ENCODE measurements around the gene RABGAP1L.

Gene RABGAP1L

DNA sequence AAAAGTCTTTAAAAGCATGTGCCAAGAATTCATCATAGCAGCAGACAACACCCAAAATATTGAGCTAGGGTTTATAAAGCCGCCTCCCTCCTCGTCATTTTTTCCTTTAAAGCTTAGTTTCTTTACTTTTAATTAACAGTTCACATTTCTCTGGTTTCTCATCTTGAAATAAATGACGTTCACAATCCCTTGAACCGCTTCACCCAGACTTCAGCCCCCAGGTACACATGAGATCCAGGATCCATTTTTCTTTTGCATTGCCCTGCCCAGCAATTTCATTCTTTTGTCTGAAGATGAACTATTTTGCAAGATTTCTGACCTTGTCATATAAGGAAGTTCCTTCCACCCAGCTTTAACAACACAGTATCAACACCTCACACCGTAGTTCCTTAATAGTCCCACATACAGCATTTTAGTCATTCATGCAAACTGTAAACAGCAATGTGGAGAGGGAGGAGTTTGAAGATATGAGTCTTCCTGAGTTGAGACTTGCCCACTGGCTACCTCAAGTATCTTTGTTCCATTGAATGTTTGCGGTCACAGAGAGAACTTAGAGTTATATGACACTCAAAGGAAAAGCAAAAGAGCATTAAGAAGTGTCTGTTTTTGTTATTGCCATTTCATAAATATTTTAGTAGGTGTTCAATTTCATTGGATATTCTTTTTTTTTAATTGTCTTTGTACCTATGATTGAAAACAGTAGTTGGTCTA, 805.1 kb downstream of the RABGAP1L start:
- TF ChIP-seq, protein P1, sequence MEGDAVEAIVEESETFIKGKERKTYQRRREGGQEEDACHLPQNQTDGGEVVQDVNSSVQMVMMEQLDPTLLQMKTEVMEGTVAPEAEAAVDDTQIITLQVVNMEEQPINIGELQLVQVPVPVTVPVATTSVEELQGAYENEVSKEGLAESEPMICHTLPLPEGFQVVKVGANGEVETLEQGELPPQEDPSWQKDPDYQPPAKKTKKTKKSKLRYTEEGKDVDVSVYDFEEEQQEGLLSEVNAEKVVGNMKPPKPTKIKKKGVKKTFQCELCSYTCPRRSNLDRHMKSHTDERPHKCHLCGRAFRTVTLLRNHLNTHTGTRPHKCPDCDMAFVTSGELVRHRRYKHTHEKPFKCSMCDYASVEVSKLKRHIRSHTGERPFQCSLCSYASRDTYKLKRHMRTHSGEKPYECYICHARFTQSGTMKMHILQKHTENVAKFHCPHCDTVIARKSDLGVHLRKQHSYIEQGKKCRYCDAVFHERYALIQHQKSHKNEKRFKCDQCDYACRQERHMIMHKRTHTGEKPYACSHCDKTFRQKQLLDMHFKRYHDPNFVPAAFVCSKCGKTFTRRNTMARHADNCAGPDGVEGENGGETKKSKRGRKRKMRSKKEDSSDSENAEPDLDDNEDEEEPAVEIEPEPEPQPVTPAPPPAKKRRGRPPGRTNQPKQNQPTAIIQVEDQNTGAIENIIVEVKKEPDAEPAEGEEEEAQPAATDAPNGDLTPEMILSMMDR (IDR thresholded peaks at IDR 0.05; ENCODE audit: low read depth, low read length) = no peak
- H3K4me3 ChIP-seq (ENCODE audit: low read depth, low read length) = no peak overlapping the region

DNA sequence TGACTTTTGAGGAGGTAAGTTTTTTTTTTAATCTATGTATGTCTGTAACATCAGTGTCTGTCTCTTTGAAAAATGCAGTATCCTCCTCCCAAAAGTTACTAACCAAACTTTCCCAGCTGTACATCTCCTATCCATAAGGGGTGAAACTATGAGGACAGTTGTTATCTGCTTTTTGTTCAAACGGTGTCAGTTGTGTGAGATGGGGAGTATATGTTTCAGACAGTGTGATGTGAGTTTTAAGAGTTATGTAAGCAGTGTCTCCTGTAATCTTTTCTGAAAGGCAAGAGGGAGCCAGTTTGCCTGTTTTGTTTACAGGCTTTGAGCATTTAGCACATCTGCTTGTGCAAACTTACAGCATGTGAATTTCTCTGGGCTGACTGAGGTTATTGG, 805.6 kb downstream of the RABGAP1L start:
- TF ChIP-seq, protein P1 (IDR thresholded peaks at IDR 0.05; ENCODE audit: low read depth, low read length) = no peak

DNA sequence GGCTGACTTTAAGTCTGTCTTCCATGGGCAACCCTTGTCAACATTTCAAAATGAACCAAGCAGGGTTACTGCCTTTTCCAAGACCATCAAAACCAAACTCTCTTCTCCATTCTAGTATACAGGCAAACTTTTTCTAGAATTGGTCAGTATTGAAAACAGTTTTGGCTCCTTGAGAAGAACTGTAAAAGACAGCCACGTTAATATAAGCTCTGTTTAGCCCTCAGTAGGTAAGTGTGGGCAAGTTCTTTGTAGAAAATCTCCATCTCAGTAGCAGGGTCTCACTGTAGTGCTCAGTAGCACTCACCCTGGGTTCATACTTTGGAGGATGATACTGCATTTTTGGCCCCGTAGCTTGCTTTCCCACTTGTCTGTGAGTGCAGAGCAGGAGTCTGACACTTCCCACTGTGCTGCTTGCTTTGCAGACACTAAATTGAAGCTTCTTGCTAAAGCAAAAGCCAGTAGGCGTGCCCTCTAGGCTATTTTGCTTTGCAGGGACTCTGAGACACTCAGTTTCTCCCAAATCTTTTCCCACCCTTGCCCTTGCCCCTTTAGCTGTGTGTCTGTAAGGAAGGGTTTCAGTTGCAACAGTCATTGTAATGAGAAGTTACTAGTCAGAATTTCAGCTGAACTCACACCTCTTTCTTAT, 806.2 kb downstream of the RABGAP1L start:
- TF ChIP-seq, protein P1 (IDR thresholded peaks at IDR 0.05; ENCODE audit: low read depth, low read length) = no peak

More for the DNA sequence above, 805.6 kb downstream of the RABGAP1L start:
- H3K4me3 ChIP-seq (ENCODE audit: low read depth, low read length) = no peak overlapping the region

DNA sequence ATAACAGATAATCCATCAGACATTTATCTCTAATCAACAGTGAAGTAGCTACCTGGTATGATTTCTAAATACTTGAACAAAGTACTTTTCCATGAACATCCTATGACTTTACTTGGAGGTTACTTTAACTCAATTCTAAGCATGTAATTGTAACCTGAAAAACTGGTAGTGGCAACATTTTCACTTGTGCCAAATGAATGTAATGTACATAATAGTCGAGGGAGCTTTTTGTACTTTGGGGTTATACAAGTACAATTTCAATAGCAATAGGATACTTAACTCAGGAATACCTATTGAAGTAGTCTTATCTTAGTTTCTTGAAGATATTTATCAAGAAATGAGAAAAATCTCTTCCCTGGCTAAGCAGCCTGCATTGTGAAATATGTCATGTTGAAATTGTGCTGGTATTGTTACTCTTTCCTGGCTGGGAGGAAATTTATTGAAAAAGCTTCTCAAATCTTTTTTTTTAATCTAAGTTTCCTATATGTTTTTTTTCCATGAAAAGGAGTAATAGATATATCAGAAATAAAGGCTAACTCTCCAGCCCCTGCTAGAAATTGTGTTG, 806.8 kb downstream of the RABGAP1L start:
- TF ChIP-seq, protein P1 (IDR thresholded peaks at IDR 0.05; ENCODE audit: low read depth, low read length) = no peak
- H3K4me3 ChIP-seq (ENCODE audit: low read depth, low read length) = no peak overlapping the region

More for the DNA sequence above, 806.2 kb downstream of the RABGAP1L start:
- H3K4me3 ChIP-seq (ENCODE audit: low read depth, low read length) = no peak overlapping the region

DNA sequence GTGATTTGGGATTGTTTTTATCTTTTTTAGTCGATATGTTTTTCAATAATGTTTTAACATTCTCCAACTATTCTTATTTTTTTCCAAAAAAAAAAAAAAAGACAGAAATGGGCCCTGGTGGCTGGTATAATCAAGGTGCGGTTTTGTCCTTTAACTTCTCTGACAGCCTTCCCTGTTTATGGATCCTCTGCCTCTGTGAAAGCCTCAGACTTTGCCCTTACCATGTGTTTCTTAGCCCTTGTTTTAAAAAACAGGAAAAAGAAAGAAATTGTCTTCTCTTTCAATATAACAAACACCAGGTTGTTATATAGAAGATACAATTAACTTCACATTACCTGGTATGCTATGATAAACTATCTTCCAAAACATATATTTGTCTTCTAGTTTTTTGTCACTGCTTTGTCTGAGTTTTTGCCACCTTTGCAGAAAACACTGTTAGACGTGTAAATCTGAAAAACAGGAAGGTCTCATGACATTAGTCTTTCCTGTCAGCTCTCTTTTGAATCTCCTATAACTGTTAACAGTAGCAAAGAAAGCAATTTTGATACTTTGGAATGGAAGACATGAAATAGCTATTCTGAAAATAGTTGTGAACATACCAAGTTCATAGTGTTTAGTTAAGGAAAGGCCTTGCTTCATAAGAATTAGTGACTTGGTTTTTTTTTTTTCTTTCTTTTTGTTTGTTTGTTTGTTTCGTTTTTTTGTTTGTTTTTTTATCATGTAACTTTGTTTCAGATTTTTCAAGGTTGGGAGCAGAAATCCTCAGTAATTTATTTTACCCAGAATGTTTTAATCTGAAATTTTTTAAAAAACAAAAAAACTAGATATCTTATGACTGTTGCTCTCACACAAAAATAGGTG, 808.8 kb downstream of the RABGAP1L start:
- no peak overlapping the region for H3K4me3 ChIP-seq (ENCODE audit: low read depth, low read length)
- TF ChIP-seq, protein P1 (IDR thresholded peaks at IDR 0.05; ENCODE audit: low read depth, low read length) = no peak

DNA sequence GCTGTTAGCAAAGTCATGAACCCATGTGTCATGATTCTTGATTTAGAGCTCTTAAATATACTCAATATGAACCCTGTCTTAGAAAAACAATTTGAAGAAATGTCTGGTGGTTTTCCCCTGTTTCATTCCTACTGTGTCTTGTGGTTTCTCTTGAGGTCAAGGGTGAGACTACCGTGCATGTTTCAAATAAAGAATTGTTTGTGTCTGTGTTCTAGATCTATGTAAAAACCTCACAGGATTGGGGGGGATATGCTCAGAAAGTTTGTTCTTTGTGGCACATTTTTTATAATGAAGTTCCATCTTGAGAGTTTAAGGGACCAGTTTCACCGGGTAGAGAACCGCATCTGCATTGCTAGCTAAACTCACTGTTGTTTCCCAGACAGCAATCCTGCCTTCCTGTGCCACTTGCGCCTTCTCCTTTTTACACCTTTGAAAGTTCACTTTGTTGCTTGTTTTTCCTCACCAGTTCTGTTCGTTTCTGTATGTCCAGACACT, 809.5 kb downstream of the RABGAP1L start:
- no peak overlapping the region for H3K4me3 ChIP-seq (ENCODE audit: low read depth, low read length)
- TF ChIP-seq, protein P1 (IDR thresholded peaks at IDR 0.05; ENCODE audit: low read depth, low read length) = no peak

All from WI38 (cell line).